Brain microvascular endothelial cell (primary cell): Measurements from ENCODE around the gene UBL3.

Source experiments
- DNase-seq: peaks from one replicate; pipeline ENCODE4 v3.0.0-alpha.2; 2020
- H3K27ac ChIP-seq: fragments of 250-450 bp; sonication (Bioruptor Pico); 2 replicates; pipeline ENCODE4 v1.5.1; 2020; ENCODE audit warnings: mild to moderate bottlenecking, moderate library complexity
- H3K27me3 ChIP-seq: fragments of 250-450 bp; sonication (Bioruptor Pico); replicated peaks from 2 replicates; pipeline ENCODE4 v1.5.1; 2020; ENCODE audit warnings: mild to moderate bottlenecking
- H3K36me3 ChIP-seq: fragments of 250-450 bp; sonication (Bioruptor Pico); replicated peaks from 2 replicates; pipeline ENCODE4 v1.5.1; 2020; ENCODE audit warnings: mild to moderate bottlenecking
- H3K4me3 ChIP-seq: 2 replicates; pipeline ENCODE4 v1.5.1; 2011; ENCODE audit warnings: low read depth, mild to moderate bottlenecking, control low read depth, low read length, moderate library complexity
- CTCF ChIP-seq: IDR thresholded peaks from 2 replicates; pipeline ENCODE4 v1.5.1; 2011; ENCODE audit warnings: low read depth, mild to moderate bottlenecking, moderate library complexity, low read length, control low read depth, inconsistent platforms; ENCODE audit errors: missing control alignments
- in situ Hi-C: cut with HindIII; loops from 2 replicates; pipeline ENCODE4 v1.10.0; 2017; ENCODE audit warnings: low sequenced_read_pairs, low pct_ligation_motif_present

UBL3 gene

GRCh38 chr13:29850213-29850898, at the start of gene UBL3:
Gene UBL3, minus strand, starts transcription at chr13:29850617. Its CDS starts 1,079 bp downstream, at chr13:29849538.
- in situ Hi-C loops = no loop called here

GRCh38 chr13:29897102-29897501, 46.7 kb upstream of the UBL3 start:
- H3K27ac ChIP-seq = no peak overlapping the region
- in situ Hi-C loops = no loop called here
- H3K36me3 ChIP-seq = no peaks in the 10 kb centered on the region
- H3K4me3 ChIP-seq = no peak overlapping the region
- no peaks in the 10 kb centered on the region for H3K27me3 ChIP-seq
- TF ChIP-seq CTCF = no peak
- no peak for DNase-seq

More at GRCh38 chr13:29850213-29850898, at the start of gene UBL3:
- DNase-seq = peak; percentile 94
- Histone ChIP-seq H3K27me3 (no peaks in the 10 kb centered on the region), H3K27ac (peak within 1 kb of the TSS; percentile 99), H3K4me3 (peak within 1 kb of the TSS; percentile 88), H3K36me3 (no peaks in the 10 kb centered on the region)
- no peak for TF ChIP-seq CTCF

GRCh38 chr13:29893438-29893837, 43.0 kb upstream of the UBL3 start:
- H3K36me3 ChIP-seq = no peaks in the 10 kb centered on the region
- no peaks in the 10 kb centered on the region for H3K27me3 ChIP-seq
- in situ Hi-C loops = no loop called here
- TF ChIP-seq CTCF = no peak
- H3K4me3 ChIP-seq = no peak overlapping the region
- H3K27ac ChIP-seq = no peak overlapping the region
- no peak for DNase-seq

GRCh38 chr13:29892151-29892550, 41.7 kb upstream of the UBL3 start:
- no peak for TF ChIP-seq CTCF
- Histone ChIP-seq H3K4me3 (no peak overlapping the region), H3K27me3 (no peaks in the 10 kb centered on the region), H3K36me3 (no peaks in the 10 kb centered on the region), H3K27ac (no peak overlapping the region)
- in situ Hi-C loops = no loop called here
- no peak for DNase-seq

- Histone ChIP-seq H3K4me3 (no peak overlapping the region), H3K27me3 (no peaks in the 10 kb centered on the region), H3K36me3 (no peaks in the 10 kb centered on the region), H3K27ac (no peak overlapping the region)
- no peak for DNase-seq
- in situ Hi-C loops = no loop called here
- TF ChIP-seq CTCF = no peak
Measured at GRCh38 chr13:29889111-29889510, 38.7 kb upstream of the UBL3 start.

- no peaks in the 10 kb centered on the region for H3K27me3 ChIP-seq
Measured at GRCh38 chr13:29888306-29888705, 37.9 kb upstream of the UBL3 start.

More at GRCh38 chr13:29888306-29888705, 37.9 kb upstream of the UBL3 start:
- in situ Hi-C loops = no loop called here
- Histone ChIP-seq H3K4me3 (no peak overlapping the region), H3K27ac (no peak overlapping the region), H3K36me3 (no peaks in the 10 kb centered on the region)
- DNase-seq = no peak
- TF ChIP-seq CTCF = no peak
